ENCODE results near the gene CNTNAP5. TPM values are rescaled to one million over a fixed set of nuclear protein-coding genes. Genes with fewer than 3 reads are reported as not detected.

The CNTNAP5 gene
- total RNA-seq, 1 donor from 2014 or later: not detected

DNA sequence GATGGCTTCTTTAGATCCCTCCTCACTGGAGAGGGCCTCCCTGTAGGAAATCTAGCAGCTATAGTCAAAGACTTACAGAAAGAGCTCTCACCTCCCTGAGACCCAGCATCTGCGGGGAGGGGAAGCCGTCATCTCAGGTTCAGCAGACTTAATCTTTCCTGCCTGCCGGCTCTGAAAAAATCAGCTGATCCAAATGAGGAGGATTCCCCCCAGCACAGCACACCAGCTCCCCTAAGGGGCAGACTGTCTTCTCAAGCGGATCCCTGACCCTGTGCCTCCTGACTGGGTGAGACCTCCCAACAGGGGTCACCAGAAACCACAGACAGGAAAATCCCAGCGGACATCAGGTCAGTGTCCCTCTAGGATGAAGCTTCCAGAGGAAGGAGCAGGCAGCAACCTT, 601.9 kb downstream of the CNTNAP5 start:
- no peak overlapping the region for H3K27ac ChIP-seq
- DNase-seq: no peak
- intact Hi-C loops (cut with DNase I): no loop called here
- H3K4me3 ChIP-seq: no peak overlapping the region
- ATAC-seq: no peak
- H3K36me3 ChIP-seq: no peaks in the 10 kb centered on the region
- no peaks in the 10 kb centered on the region for H3K4me1 ChIP-seq
- H3K27me3 ChIP-seq (ENCODE audit: low read depth): no peaks in the 10 kb centered on the region
- TF ChIP-seq, protein P1, sequence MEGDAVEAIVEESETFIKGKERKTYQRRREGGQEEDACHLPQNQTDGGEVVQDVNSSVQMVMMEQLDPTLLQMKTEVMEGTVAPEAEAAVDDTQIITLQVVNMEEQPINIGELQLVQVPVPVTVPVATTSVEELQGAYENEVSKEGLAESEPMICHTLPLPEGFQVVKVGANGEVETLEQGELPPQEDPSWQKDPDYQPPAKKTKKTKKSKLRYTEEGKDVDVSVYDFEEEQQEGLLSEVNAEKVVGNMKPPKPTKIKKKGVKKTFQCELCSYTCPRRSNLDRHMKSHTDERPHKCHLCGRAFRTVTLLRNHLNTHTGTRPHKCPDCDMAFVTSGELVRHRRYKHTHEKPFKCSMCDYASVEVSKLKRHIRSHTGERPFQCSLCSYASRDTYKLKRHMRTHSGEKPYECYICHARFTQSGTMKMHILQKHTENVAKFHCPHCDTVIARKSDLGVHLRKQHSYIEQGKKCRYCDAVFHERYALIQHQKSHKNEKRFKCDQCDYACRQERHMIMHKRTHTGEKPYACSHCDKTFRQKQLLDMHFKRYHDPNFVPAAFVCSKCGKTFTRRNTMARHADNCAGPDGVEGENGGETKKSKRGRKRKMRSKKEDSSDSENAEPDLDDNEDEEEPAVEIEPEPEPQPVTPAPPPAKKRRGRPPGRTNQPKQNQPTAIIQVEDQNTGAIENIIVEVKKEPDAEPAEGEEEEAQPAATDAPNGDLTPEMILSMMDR (IDR thresholded peaks at IDR 0.05): no peak
- no peaks in the 10 kb centered on the region for H3K9me3 ChIP-seq

DNA sequence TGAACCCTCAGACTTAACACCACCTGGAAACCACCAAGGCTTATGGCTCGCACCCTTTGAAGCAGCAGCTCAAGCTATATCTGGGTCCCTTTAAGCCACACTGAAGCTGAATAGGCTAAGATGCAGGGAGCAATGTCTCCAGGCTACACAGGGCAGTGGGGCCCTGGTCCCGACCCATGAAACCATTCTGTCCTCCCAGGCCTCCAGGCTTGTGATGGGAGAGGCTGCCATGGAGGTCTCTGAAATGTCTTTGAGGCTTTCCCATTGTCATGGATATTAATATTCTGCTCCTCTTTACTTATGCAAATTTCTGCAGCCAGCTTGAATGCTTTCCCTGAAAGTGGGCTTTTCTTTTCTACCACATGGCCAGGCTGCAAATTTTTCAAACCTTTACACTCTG, 608.7 kb downstream of the CNTNAP5 start:
- DNase-seq: no peak
- TF ChIP-seq, protein P1 (IDR thresholded peaks at IDR 0.05): no peak
- no peak overlapping the region for H3K27ac ChIP-seq
- no peaks in the 10 kb centered on the region for H3K27me3 ChIP-seq (ENCODE audit: low read depth)
- ATAC-seq: no peak
- H3K4me3 ChIP-seq: no peak overlapping the region
- intact Hi-C loops (cut with DNase I): no loop called here
- H3K9me3 ChIP-seq: peaks cover 8% of the 10 kb centered on the region
- H3K4me1 ChIP-seq: no peaks in the 10 kb centered on the region
- no peaks in the 10 kb centered on the region for H3K36me3 ChIP-seq

DNA sequence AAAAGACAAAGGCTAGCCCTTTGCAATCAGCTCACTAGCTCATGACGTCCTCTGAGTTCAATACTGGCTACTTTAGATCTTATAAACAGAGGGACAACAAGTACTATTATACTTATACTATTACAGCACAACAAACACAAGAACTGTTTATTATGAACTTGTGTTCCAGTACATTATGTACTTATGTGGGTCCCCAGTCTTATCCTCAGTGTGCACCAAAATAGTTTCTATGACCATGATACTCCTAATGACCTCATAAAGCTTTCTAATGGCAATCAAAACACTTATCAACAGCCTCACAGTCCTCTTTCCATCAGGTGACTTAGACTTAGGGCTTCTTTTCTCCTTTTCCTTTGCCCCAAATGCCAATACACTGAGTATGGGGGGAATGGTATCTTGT, 614.4 kb downstream of the CNTNAP5 start:
- H3K4me1 ChIP-seq: no peaks in the 10 kb centered on the region
- no peak for DNase-seq
- H3K27me3 ChIP-seq (ENCODE audit: low read depth): no peaks in the 10 kb centered on the region
- H3K4me3 ChIP-seq: no peak overlapping the region
- no peaks in the 10 kb centered on the region for H3K36me3 ChIP-seq
- no peaks in the 10 kb centered on the region for H3K9me3 ChIP-seq
- intact Hi-C loops (cut with DNase I): no loop called here
- ATAC-seq: no peak
- TF ChIP-seq, protein P1 (IDR thresholded peaks at IDR 0.05): no peak
- no peak overlapping the region for H3K27ac ChIP-seq

DNA sequence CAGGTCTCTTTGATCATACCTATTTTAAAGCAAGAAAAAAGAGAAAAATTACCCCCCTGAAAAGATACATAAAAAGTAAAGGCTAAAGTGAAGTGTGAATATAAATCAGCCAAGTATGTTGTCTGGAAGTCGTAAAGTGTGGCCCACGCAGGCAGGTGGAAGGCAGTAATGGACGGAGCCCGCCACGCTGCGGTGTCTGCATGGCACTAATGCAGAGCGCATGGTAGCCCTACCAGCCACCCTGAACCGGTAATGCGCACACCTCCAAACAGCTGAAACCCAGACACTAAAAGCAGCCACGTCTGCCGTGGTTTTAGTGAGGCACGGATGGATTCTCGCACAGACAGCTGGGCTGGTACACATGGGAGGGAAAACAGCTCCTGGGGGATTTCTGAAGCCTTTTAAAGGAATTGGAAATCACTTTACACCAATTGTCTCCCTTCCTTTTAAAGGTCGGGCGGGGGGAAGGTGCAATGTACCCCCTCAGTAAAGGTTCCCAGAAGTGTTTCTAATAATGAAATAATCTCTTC, 615.2 kb downstream of the CNTNAP5 start:
- intact Hi-C loops (cut with DNase I): no loop called here
- H3K36me3 ChIP-seq: no peaks in the 10 kb centered on the region
- H3K4me1 ChIP-seq: no peaks in the 10 kb centered on the region
- DNase-seq: no peak
- H3K9me3 ChIP-seq: no peaks in the 10 kb centered on the region
- ATAC-seq: no peak
- TF ChIP-seq, protein P1 (IDR thresholded peaks at IDR 0.05): no peak
- no peaks in the 10 kb centered on the region for H3K27me3 ChIP-seq (ENCODE audit: low read depth)
- no peak overlapping the region for H3K4me3 ChIP-seq
- H3K27ac ChIP-seq: no peak overlapping the region

DNA sequence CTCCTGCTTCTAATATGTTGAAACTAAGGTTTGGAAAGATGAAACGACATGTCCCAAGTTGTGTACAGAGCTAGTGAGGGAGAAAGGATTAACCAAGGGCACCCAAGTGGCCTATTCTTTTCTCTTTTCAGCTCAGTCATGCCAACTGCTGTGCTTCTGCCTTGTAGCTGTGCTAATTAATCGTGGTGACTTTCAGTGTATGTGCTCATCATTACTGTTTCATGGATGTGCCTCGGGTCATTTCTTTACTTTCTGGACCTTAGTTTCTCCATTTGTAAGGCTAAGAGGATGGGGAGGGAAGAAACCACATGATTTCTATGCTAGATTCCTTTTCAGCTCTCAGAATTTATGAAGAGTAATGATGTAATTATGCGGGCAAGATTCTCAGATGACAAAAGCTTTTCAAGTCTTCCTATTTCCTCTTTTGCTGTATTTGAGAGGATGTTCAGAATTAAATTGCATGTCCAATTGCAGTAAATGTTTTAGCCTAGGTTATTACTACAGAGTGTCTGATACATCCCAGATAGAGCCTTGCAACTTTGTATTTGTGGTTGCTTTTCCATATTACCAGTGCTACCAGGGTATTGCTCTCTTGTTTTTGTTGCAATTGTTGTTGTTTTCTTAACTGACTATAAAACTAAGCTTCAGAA, 621.2 kb downstream of the CNTNAP5 start:
- ATAC-seq (no peak), DNase-seq (no peak)
- Histone ChIP-seq H3K27ac (no peak overlapping the region), H3K4me3 (no peak overlapping the region), H3K9me3 (no peaks in the 10 kb centered on the region), H3K4me1 (no peaks in the 10 kb centered on the region), H3K36me3 (no peaks in the 10 kb centered on the region), H3K27me3 (ENCODE audit: low read depth) (no peaks in the 10 kb centered on the region)
- TF ChIP-seq, protein P1 (IDR thresholded peaks at IDR 0.05): no peak
- intact Hi-C loops (cut with DNase I): no loop called here
